Measurements from ENCODE around the gene EPB41L2. TPM values are rescaled to one million over a fixed set of nuclear protein-coding genes. Genes with fewer than 3 reads are reported as not detected.
A peak's percentile ranks its signal among the peaks of the same experiment; 100 is the strongest.

Gene EPB41L2
- total RNA-seq, 2 experiments from 2014 or later = 40.1 to 40.7 TPM

- Mint-ChIP-seq H3K27ac (no peak overlapping the region), H3K9me3 (peaks cover 4% of the 10 kb centered on the region), H3K4me1 (peaks cover 2% of the 10 kb centered on the region), H3K4me3 (no peak overlapping the region), H3K27me3 (no peaks in the 10 kb centered on the region), H3K36me3 (no peaks in the 10 kb centered on the region)
- no peak for DNase-seq
Observed at GRCh38 chr6:131070061-131070460, 7.0 kb upstream of the EPB41L2 start.

GRCh38 chr6:131068165-131068564, 5.1 kb upstream of the EPB41L2 start:
- H3K27ac Mint-ChIP-seq = no peak overlapping the region
- H3K4me1 Mint-ChIP-seq = peaks cover 7% of the 10 kb centered on the region
- H3K27me3 Mint-ChIP-seq = no peaks in the 10 kb centered on the region
- no peak for DNase-seq
- no peaks in the 10 kb centered on the region for H3K36me3 Mint-ChIP-seq
- peaks cover 2% of the 10 kb centered on the region for H3K9me3 Mint-ChIP-seq
- no peak overlapping the region for H3K4me3 Mint-ChIP-seq

- H3K27ac Mint-ChIP-seq = no peak overlapping the region
- DNase-seq = no peak
- H3K4me3 Mint-ChIP-seq = no peak overlapping the region
- no peaks in the 10 kb centered on the region for H3K9me3 Mint-ChIP-seq
- H3K4me1 Mint-ChIP-seq = peaks cover 5% of the 10 kb centered on the region
- H3K36me3 Mint-ChIP-seq = no peaks in the 10 kb centered on the region
- H3K27me3 Mint-ChIP-seq = no peaks in the 10 kb centered on the region
Observed at GRCh38 chr6:131067521-131067920, 4.5 kb upstream of the EPB41L2 start.

GRCh38 chr6:131065824-131066171, 2.8 kb upstream of the EPB41L2 start:
- Mint-ChIP-seq H3K27me3 (no peaks in the 10 kb centered on the region), H3K4me1 (peaks cover 20% of the 10 kb centered on the region), H3K27ac (no peak overlapping the region), H3K4me3 (no peak overlapping the region), H3K36me3 (no peaks in the 10 kb centered on the region), H3K9me3 (no peaks in the 10 kb centered on the region)
- DNase-seq = no peak

- Mint-ChIP-seq H3K36me3 (no peaks in the 10 kb centered on the region), H3K9me3 (no peaks in the 10 kb centered on the region), H3K4me1 (peaks cover 24% of the 10 kb centered on the region), H3K4me3 (no peak overlapping the region), H3K27ac (no peak overlapping the region), H3K27me3 (no peaks in the 10 kb centered on the region)
- DNase-seq = no peak
Observed at GRCh38 chr6:131065112-131065823, 2.2 kb upstream of the EPB41L2 start.

GRCh38 chr6:131063764-131064272, 773 bp upstream of the EPB41L2 start:
- no peaks in the 10 kb centered on the region for H3K9me3 Mint-ChIP-seq
- H3K4me1 Mint-ChIP-seq = peaks cover 27% of the 10 kb centered on the region
- no peak for DNase-seq
- H3K36me3 Mint-ChIP-seq = no peaks in the 10 kb centered on the region
- H3K4me3 Mint-ChIP-seq = peak overlapping the region; percentile 68
- peak overlapping the region; percentile 35 for H3K27ac Mint-ChIP-seq
- no peaks in the 10 kb centered on the region for H3K27me3 Mint-ChIP-seq

- no peaks in the 10 kb centered on the region for H3K36me3 Mint-ChIP-seq
- peak; percentile 26 for DNase-seq
- peaks cover 27% of the 10 kb centered on the region for H3K4me1 Mint-ChIP-seq
- H3K27me3 Mint-ChIP-seq = no peaks in the 10 kb centered on the region
- H3K9me3 Mint-ChIP-seq = peaks cover 3% of the 10 kb centered on the region
- H3K4me3 Mint-ChIP-seq = peak overlapping the region; percentile 84
- no peak overlapping the region for H3K27ac Mint-ChIP-seq
Observed at GRCh38 chr6:131062241-131063027, 611 bp downstream of the EPB41L2 start.

GRCh38 chr6:131061751-131062119, 1.3 kb downstream of the EPB41L2 start:
- Mint-ChIP-seq H3K4me1 (peaks cover 27% of the 10 kb centered on the region), H3K9me3 (peaks cover 9% of the 10 kb centered on the region), H3K27me3 (no peaks in the 10 kb centered on the region), H3K4me3 (peak overlapping the region; percentile 83), H3K27ac (peak overlapping the region; percentile 39), H3K36me3 (peaks cover 6% of the 10 kb centered on the region)
- DNase-seq = no peak

GRCh38 chr6:131061041-131061750, 1.8 kb downstream of the EPB41L2 start:
- peaks cover 14% of the 10 kb centered on the region for H3K9me3 Mint-ChIP-seq
- H3K27ac Mint-ChIP-seq = no peak overlapping the region
- H3K27me3 Mint-ChIP-seq = no peaks in the 10 kb centered on the region
- H3K36me3 Mint-ChIP-seq = peaks cover 8% of the 10 kb centered on the region
- DNase-seq = no peak
- peak overlapping the region; percentile 83 for H3K4me3 Mint-ChIP-seq
- H3K4me1 Mint-ChIP-seq = peaks cover 27% of the 10 kb centered on the region

GRCh38 chr6:131060311-131060710, 2.7 kb downstream of the EPB41L2 start:
- Mint-ChIP-seq H3K27ac (no peak overlapping the region), H3K9me3 (peaks cover 20% of the 10 kb centered on the region), H3K27me3 (no peaks in the 10 kb centered on the region), H3K4me3 (no peak overlapping the region), H3K4me1 (peaks cover 27% of the 10 kb centered on the region), H3K36me3 (peaks cover 8% of the 10 kb centered on the region)
- no peak for DNase-seq

- H3K4me3 Mint-ChIP-seq = no peak overlapping the region
- H3K27me3 Mint-ChIP-seq = no peaks in the 10 kb centered on the region
- no peak for DNase-seq
- no peak overlapping the region for H3K27ac Mint-ChIP-seq
- peaks cover 25% of the 10 kb centered on the region for H3K9me3 Mint-ChIP-seq
- H3K4me1 Mint-ChIP-seq = peaks cover 27% of the 10 kb centered on the region
- peaks cover 9% of the 10 kb centered on the region for H3K36me3 Mint-ChIP-seq
Observed at GRCh38 chr6:131059486-131059885, 3.6 kb downstream of the EPB41L2 start.

- Mint-ChIP-seq H3K4me3 (no peak overlapping the region), H3K27me3 (no peaks in the 10 kb centered on the region), H3K36me3 (peaks cover 18% of the 10 kb centered on the region), H3K27ac (no peak overlapping the region), H3K4me1 (peaks cover 22% of the 10 kb centered on the region), H3K9me3 (peaks cover 33% of the 10 kb centered on the region)
- no peak for DNase-seq
Observed at GRCh38 chr6:131058236-131058635, 4.8 kb downstream of the EPB41L2 start.

- no peak for DNase-seq
- H3K9me3 Mint-ChIP-seq = peaks cover 47% of the 10 kb centered on the region
- H3K27me3 Mint-ChIP-seq = no peaks in the 10 kb centered on the region
- H3K27ac Mint-ChIP-seq = no peak overlapping the region
- H3K36me3 Mint-ChIP-seq = peaks cover 33% of the 10 kb centered on the region
- H3K4me1 Mint-ChIP-seq = no peaks in the 10 kb centered on the region
- no peak overlapping the region for H3K4me3 Mint-ChIP-seq
Observed at GRCh38 chr6:131054392-131055250, 8.4 kb downstream of the EPB41L2 start.

GRCh38 chr6:131053546-131054240, 9.4 kb downstream of the EPB41L2 start:
- Mint-ChIP-seq H3K4me1 (no peaks in the 10 kb centered on the region), H3K27ac (no peak overlapping the region), H3K27me3 (no peaks in the 10 kb centered on the region), H3K4me3 (no peak overlapping the region), H3K9me3 (peaks cover 47% of the 10 kb centered on the region), H3K36me3 (peaks cover 36% of the 10 kb centered on the region)
- no peak for DNase-seq

Measured in activated naive CD8-positive, alpha-beta T cell treated with anti-CD3 and anti-CD28 coated beads for 36 hours (primary cell).